ENCODE results near the gene EXOC4.

GRCh38 chr7:133955208-133955607 lies 702.3 kb downstream of the EXOC4 start:
- TF ChIP-seq CTCF (IDR thresholded peaks at IDR 0.05; ENCODE audit: control extremely low read depth in 1 of 3, insufficient read depth in 1 of 3, low read depth in 1 of 3, low read length in 3 of 3): no peak
- no peak for TF ChIP-seq MAX (IDR thresholded peaks at IDR 0.05)
- TF ChIP-seq YY1 (IDR thresholded peaks at IDR 0.05; ENCODE audit: low read depth, low read length): no peak
- TF ChIP-seq POLR2A (IDR thresholded peaks at IDR 0.05; ENCODE audit: control extremely low read depth in 1 of 2, low read depth in 2 of 2, low read length in 2 of 2): no peak
- TF ChIP-seq CBX5 (IDR thresholded peaks at IDR 0.05; ENCODE audit: low read depth, low read length): no peak
- no peak for TF ChIP-seq TBP (IDR thresholded peaks at IDR 0.05; ENCODE audit: low read depth, low read length)
- TF ChIP-seq CBX8 (IDR thresholded peaks at IDR 0.05; ENCODE audit: borderline replicate concordance, low read depth, low read length): no peak
- TF ChIP-seq EZH2 (IDR thresholded peaks at IDR 0.05; ENCODE audit: low read depth, low read length, severe bottlenecking): no peak
- no peak for TF ChIP-seq RNF2 (IDR thresholded peaks at IDR 0.05; ENCODE audit: borderline replicate concordance, low read depth, low read length, missing control alignments, poor library complexity, severe bottlenecking)
- no peak for TF ChIP-seq TAF1 (IDR thresholded peaks at IDR 0.05; ENCODE audit: low read depth, low read length)
- no peak for TF ChIP-seq MAFK (IDR thresholded peaks at IDR 0.05; ENCODE audit: low read depth, low read length)
- TF ChIP-seq CEBPB (IDR thresholded peaks at IDR 0.05; ENCODE audit: low read depth, low read length): no peak
